NB4 (cell line): ENCODE data around the gene THSD7B.

ENCODE experiments used
- DNase-seq: peaks from one replicate; pipeline ENCODE4 v3.0.0; 2010; ENCODE audit warnings: low read depth
- H3K4me3 ChIP-seq: one replicate; pipeline ENCODE4 v1.5.1; 2011; ENCODE audit warnings: mild to moderate bottlenecking, low read depth, low read length, moderate library complexity
- MAX ChIP-seq: IDR thresholded peaks from 2 replicates; pipeline ENCODE4 v1.6.1; 2011; ENCODE audit warnings: low read depth, low read length
- MYC ChIP-seq: IDR thresholded peaks from 2 replicates; pipeline ENCODE4 v1.6.1; 2011; ENCODE audit warnings: low read depth, low read length
- POLR2A ChIP-seq: IDR thresholded peaks from 2 replicates; pipeline ENCODE4 v1.6.1; 2011; ENCODE audit warnings: mild to moderate bottlenecking; ENCODE audit not compliant: insufficient read length; ENCODE audit errors: extremely low read depth
- TF ChIP-seq, protein P1 (sequence below): IDR thresholded peaks from one replicate; pipeline ENCODE4 v1.5.1; 2012; ENCODE audit warnings: low read depth, low read length

Gene THSD7B

DNA sequence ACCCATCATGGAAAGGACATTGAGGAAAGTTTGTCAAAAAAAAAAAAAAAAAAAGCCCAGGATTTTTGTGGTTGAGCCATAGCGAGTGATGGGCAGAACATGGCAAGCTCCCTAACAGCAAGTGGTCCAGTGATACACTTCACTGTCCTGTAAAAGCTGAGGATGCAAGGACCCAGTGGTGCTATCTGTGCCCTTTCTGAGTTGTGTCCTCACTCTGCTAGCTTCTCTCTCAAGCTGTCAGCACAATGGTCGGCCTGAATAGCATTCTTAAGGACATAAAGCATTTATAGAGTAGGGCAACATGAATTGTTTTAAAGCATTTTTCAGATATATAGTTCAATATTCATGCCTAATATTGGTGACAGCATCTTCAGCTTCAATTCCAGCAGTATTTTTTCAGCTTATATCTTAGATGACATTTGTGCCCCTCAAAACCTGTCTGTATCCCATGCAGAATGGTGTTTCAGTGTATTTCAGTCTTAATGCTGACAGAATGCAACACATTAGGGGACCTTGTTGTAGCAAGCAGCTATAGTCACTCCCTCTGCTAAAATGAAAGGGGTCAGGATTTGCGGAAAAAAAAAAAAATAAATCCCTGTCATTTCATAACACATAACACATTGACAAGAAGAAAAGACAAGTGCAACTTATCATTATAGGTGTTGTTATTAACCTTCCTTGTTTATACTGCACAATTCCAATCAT, 496.7 kb downstream of the THSD7B start:
- H3K4me3 ChIP-seq = no peak overlapping the region
- no peak for TF ChIP-seq MYC
- no peak for TF ChIP-seq MAX
- TF ChIP-seq, protein P1, sequence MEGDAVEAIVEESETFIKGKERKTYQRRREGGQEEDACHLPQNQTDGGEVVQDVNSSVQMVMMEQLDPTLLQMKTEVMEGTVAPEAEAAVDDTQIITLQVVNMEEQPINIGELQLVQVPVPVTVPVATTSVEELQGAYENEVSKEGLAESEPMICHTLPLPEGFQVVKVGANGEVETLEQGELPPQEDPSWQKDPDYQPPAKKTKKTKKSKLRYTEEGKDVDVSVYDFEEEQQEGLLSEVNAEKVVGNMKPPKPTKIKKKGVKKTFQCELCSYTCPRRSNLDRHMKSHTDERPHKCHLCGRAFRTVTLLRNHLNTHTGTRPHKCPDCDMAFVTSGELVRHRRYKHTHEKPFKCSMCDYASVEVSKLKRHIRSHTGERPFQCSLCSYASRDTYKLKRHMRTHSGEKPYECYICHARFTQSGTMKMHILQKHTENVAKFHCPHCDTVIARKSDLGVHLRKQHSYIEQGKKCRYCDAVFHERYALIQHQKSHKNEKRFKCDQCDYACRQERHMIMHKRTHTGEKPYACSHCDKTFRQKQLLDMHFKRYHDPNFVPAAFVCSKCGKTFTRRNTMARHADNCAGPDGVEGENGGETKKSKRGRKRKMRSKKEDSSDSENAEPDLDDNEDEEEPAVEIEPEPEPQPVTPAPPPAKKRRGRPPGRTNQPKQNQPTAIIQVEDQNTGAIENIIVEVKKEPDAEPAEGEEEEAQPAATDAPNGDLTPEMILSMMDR = no peak
- TF ChIP-seq POLR2A = no peak
- no peak for DNase-seq

- no peak overlapping the region for H3K4me3 ChIP-seq
- no peak for DNase-seq
- TF ChIP-seq MYC = no peak
- TF ChIP-seq, protein P1 = no peak
- TF ChIP-seq POLR2A = no peak
- TF ChIP-seq MAX = no peak
Observed at GRCh38 chr2:137262594-137262993, 497.2 kb downstream of the THSD7B start.

DNA sequence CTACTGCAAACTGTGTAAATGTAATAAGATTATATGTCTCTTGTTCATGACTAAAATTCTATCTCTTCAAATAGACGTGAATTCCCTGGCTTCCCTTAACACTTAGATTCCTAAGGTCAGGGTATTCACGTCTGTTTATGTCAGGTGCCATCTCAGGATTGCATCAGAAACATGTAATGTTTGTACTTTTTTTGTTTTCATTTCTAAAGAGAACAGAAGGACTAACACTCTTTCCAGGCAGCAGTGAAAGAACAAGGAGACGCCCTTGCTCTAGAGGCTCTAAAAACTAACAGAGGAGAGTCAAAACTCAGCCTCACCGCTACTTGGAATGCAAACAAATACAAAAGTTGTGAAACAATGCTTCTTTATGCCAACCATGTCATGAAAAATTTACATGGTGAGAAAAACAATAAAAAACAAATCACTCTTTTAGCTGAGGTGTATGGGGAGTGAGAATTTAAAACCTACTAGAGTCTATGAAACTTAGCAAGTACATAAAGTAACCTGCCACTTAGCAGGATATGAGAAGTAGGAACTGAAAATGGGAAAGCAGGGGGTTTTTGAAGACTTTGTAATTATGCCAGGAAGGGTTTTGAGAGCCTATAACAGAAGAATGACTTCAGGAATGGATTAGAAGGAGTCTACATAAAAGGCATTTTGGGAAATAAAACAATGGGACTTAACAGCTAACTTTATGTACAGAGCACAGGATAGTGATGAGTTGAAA, 522.7 kb downstream of the THSD7B start:
- TF ChIP-seq, protein P1 = no peak
- TF ChIP-seq MAX = no peak
- TF ChIP-seq MYC = no peak
- no peak for TF ChIP-seq POLR2A
- DNase-seq = no peak

DNA sequence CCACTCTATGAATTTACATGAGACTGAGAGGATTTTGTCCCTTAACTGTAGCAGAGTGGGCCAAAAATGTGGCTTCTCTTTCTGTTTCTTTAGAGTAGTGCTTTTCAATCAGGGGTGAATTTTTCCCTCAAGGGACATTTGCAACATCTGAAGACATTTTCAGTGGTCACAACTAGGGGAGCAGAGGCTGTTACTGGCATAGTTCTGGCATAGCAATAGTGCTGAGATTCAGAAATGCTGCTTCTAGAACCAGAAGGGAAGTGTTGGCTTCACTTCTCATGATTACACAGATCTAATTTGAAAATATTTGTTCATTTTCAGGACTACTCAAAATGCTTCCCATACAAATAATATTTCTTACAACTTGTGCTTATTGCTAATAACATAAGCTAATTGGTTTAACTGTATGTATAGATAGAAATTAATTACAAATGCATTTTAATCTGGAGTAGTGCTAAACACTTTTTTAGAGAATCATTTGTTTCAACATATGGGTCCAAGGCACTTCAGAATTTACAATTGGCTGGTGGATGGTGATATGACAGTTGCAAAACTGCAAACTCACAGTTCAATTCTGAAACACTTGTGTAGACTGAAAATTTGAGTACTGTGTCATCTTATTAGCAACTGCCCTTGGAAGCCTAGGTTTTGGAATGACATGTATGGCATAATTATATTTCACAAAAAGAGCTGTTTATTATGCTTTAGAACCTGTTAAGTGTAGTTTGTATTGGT, 526.7 kb downstream of the THSD7B start:
- no peak for DNase-seq
- TF ChIP-seq MYC (no peak), MAX (no peak), POLR2A (no peak)
- TF ChIP-seq, protein P1 = no peak
- no peak overlapping the region for H3K4me3 ChIP-seq

More for the DNA sequence above, 522.7 kb downstream of the THSD7B start:
- H3K4me3 ChIP-seq = no peak overlapping the region

GRCh38 chr2:137298377-137298776, 533.0 kb downstream of the THSD7B start:
- TF ChIP-seq MAX = no peak
- TF ChIP-seq MYC = no peak
- TF ChIP-seq, protein P1 = no peak
- no peak for TF ChIP-seq POLR2A
- DNase-seq = no peak
- H3K4me3 ChIP-seq = no peak overlapping the region
